ENCODE results near the gene CNOT4.
"Not testable (repeated sequence)": the region's sequence is repeated elsewhere in the genome, so short reads cannot be mapped to it uniquely, and the experiment has no call there.

The CNOT4 gene

GRCh38 chr7:135514856-135515255, 5.0 kb upstream of the CNOT4 start:
- DNase-seq (ENCODE audit: low read depth in 3 of 3): no peak

GRCh38 chr7:135512135-135512887, 2.4 kb upstream of the CNOT4 start:
- DNase-seq (ENCODE audit: low read depth in 3 of 3): peak in 1 of 3 experiments; percentile 3

- DNase-seq (ENCODE audit: low read depth in 3 of 3): no peak
These were observed 786 bp upstream of the CNOT4 start for GRCh38 chr7:135510592-135511183.

- no peak for DNase-seq (ENCODE audit: low read depth in 3 of 3)
These were observed 388 bp downstream of the CNOT4 start for GRCh38 chr7:135509589-135509838.

- no peak for DNase-seq (ENCODE audit: low read depth in 3 of 3)
These were observed 866 bp downstream of the CNOT4 start for GRCh38 chr7:135508883-135509588.

- DNase-seq (ENCODE audit: low read depth in 3 of 3): no peak
These were observed 8.5 kb downstream of the CNOT4 start for GRCh38 chr7:135501402-135501801.

GRCh38 chr7:135499818-135500217, 10.1 kb downstream of the CNOT4 start:
- DNase-seq (ENCODE audit: low read depth in 3 of 3): no peak

GRCh38 chr7:135497161-135497560, 12.7 kb downstream of the CNOT4 start:
- not testable (repeated sequence) for DNase-seq (ENCODE audit: low read depth in 3 of 3)

GRCh38 chr7:135493362-135493761, 16.5 kb downstream of the CNOT4 start:
- DNase-seq (ENCODE audit: low read depth in 3 of 3): no peak

GRCh38 chr7:135492151-135492550, 17.8 kb downstream of the CNOT4 start:
- DNase-seq (ENCODE audit: low read depth in 3 of 3): no peak

GRCh38 chr7:135490783-135491182, 19.1 kb downstream of the CNOT4 start:
- no peak for DNase-seq (ENCODE audit: low read depth in 3 of 3)

GRCh38 chr7:135489791-135490190, 20.1 kb downstream of the CNOT4 start:
- no peak for DNase-seq (ENCODE audit: low read depth in 3 of 3)

GRCh38 chr7:135486261-135486920, 23.5 kb downstream of the CNOT4 start:
- DNase-seq (ENCODE audit: low read depth in 3 of 3): no peak

- no peak for DNase-seq (ENCODE audit: low read depth in 3 of 3)
These were observed 28.3 kb downstream of the CNOT4 start for GRCh38 chr7:135481598-135481979.

- no peak for DNase-seq (ENCODE audit: low read depth in 3 of 3)
These were observed 28.8 kb downstream of the CNOT4 start for GRCh38 chr7:135480966-135481597.

GRCh38 chr7:135475521-135475920, 34.4 kb downstream of the CNOT4 start:
- DNase-seq (ENCODE audit: low read depth in 3 of 3): no peak

- DNase-seq (ENCODE audit: low read depth in 3 of 3): not testable (repeated sequence)
These were observed 40.2 kb downstream of the CNOT4 start for GRCh38 chr7:135469705-135470104.

- no peak for DNase-seq (ENCODE audit: low read depth in 3 of 3)
These were observed 42.6 kb downstream of the CNOT4 start for GRCh38 chr7:135467207-135467711.

GRCh38 chr7:135466442-135467206, 43.3 kb downstream of the CNOT4 start:
- no peak for DNase-seq (ENCODE audit: low read depth in 3 of 3)

- no peak for DNase-seq (ENCODE audit: low read depth in 3 of 3)
These were observed 46.0 kb downstream of the CNOT4 start for GRCh38 chr7:135463908-135464307.

GRCh38 chr7:135459951-135460567, 49.8 kb downstream of the CNOT4 start:
- no peak for DNase-seq (ENCODE audit: low read depth in 3 of 3)

Measured in stimulated activated CD4-positive, alpha-beta T cell treated with anti-CD3 and anti-CD28 coated beads, TNF-alpha, amount 100 ng/mL, for 4 hours (primary cell).